ENCODE measurements around the gene TSGA10IP.

TSGA10IP gene

GRCh38 chr11:65927904-65928397 is 17.3 kb upstream of the TSGA10IP start:
- Histone ChIP-seq H3K4me3 (ENCODE audit: low read depth, low read length) (no peak overlapping the region), H3K27me3 (no peaks in the 10 kb centered on the region), H3K4me1 (no peaks in the 10 kb centered on the region), H3K9me3 (no peaks in the 10 kb centered on the region), H3K36me3 (no peaks in the 10 kb centered on the region)
- no peak for TF ChIP-seq CTCF (IDR thresholded peaks at IDR 0.05; ENCODE audit: low read depth, low read length)
- no peak for DNase-seq

GRCh38 chr11:65928667-65929066 is 16.6 kb upstream of the TSGA10IP start:
- TF ChIP-seq CTCF (IDR thresholded peaks at IDR 0.05; ENCODE audit: low read depth, low read length) = no peak
- H3K4me3 ChIP-seq (ENCODE audit: low read depth, low read length) = no peak overlapping the region
- no peaks in the 10 kb centered on the region for H3K27me3 ChIP-seq
- no peaks in the 10 kb centered on the region for H3K36me3 ChIP-seq
- H3K4me1 ChIP-seq = no peaks in the 10 kb centered on the region
- no peak for DNase-seq
- no peaks in the 10 kb centered on the region for H3K9me3 ChIP-seq

GRCh38 chr11:65931773-65932557 is 13.3 kb upstream of the TSGA10IP start:
- H3K27me3 ChIP-seq = no peaks in the 10 kb centered on the region
- no peak for DNase-seq
- H3K36me3 ChIP-seq = no peaks in the 10 kb centered on the region
- no peaks in the 10 kb centered on the region for H3K9me3 ChIP-seq
- no peak overlapping the region for H3K4me3 ChIP-seq (ENCODE audit: low read depth, low read length)
- H3K4me1 ChIP-seq = no peaks in the 10 kb centered on the region
- TF ChIP-seq CTCF (IDR thresholded peaks at IDR 0.05; ENCODE audit: low read depth, low read length) = no peak

GRCh38 chr11:65932558-65932919 is 12.7 kb upstream of the TSGA10IP start:
- H3K9me3 ChIP-seq = no peaks in the 10 kb centered on the region
- 0 out of 2 replicates have a peak, but pooled peaks have one; percentile 3 for TF ChIP-seq CTCF (IDR thresholded peaks at IDR 0.05; ENCODE audit: low read depth, low read length)
- H3K36me3 ChIP-seq = no peaks in the 10 kb centered on the region
- no peak overlapping the region for H3K4me3 ChIP-seq (ENCODE audit: low read depth, low read length)
- H3K27me3 ChIP-seq = no peaks in the 10 kb centered on the region
- no peak for DNase-seq
- H3K4me1 ChIP-seq = no peaks in the 10 kb centered on the region

GRCh38 chr11:65934014-65934413 is 11.3 kb upstream of the TSGA10IP start:
- Histone ChIP-seq H3K9me3 (no peaks in the 10 kb centered on the region), H3K36me3 (no peaks in the 10 kb centered on the region), H3K27me3 (no peaks in the 10 kb centered on the region), H3K4me1 (no peaks in the 10 kb centered on the region), H3K4me3 (ENCODE audit: low read depth, low read length) (no peak overlapping the region)
- TF ChIP-seq CTCF (IDR thresholded peaks at IDR 0.05; ENCODE audit: low read depth, low read length) = no peak
- DNase-seq = no peak

GRCh38 chr11:65937766-65938165 is 7.5 kb upstream of the TSGA10IP start:
- Histone ChIP-seq H3K36me3 (no peaks in the 10 kb centered on the region), H3K4me3 (ENCODE audit: low read depth, low read length) (no peak overlapping the region), H3K9me3 (no peaks in the 10 kb centered on the region), H3K27me3 (no peaks in the 10 kb centered on the region), H3K4me1 (no peaks in the 10 kb centered on the region)
- no peak for TF ChIP-seq CTCF (IDR thresholded peaks at IDR 0.05; ENCODE audit: low read depth, low read length)
- no peak for DNase-seq
